Testis (tissue), 3 donors: Measurements from ENCODE around the gene C3AR1. TPM values are rescaled to one million over a fixed set of nuclear protein-coding genes. Genes with fewer than 3 reads are reported as not detected.
"Not testable (repeated sequence)": the region's sequence is repeated elsewhere in the genome, so short reads cannot be mapped to it uniquely, and the experiment has no call there.

ENCODE experiments used
- DNase-seq: peaks from one replicate; pipeline ENCODE4 v3.0.0-alpha.2; 2019
- H3K27ac ChIP-seq, 2 donors: fragments of 200-600 bp; sonication (generic); one replicate each; pipeline ENCODE4 v1.5.1; 2019
- H3K27me3 ChIP-seq: fragments of 200-600 bp; sonication (generic); one replicate; pipeline ENCODE4 v1.5.1; 2019
- H3K36me3 ChIP-seq: fragments of 200-600 bp; sonication (generic); one replicate; pipeline ENCODE4 v1.5.1; 2017; ENCODE audit warnings: low read depth; ENCODE audit errors: missing control alignments
- H3K4me1 ChIP-seq: fragments of 200-600 bp; sonication (generic); one replicate; pipeline ENCODE4 v1.5.1; 2019
- H3K4me3 ChIP-seq, 2 donors: fragments of 200-600 bp; sonication (generic); one replicate each; pipeline ENCODE4 v1.5.1; 2017 to 2019
- H3K9me3 ChIP-seq: fragments of 200-600 bp; sonication (generic); one replicate; pipeline ENCODE4 v1.5.1; 2017
- CTCF ChIP-seq, 3 experiments: fragments of 450-650 bp in 2 of 3; fragments of 200-600 bp in 1 of 3; sonication (generic) in 1 of 3; IDR thresholded peaks; one replicate each; pipeline ENCODE4 v1.5.1; 2016 to 2019; ENCODE audit warnings: antibody characterized with exemption in 3 of 3, mild to moderate bottlenecking in 2 of 3, moderate library complexity in 1 of 3
- POLR2A ChIP-seq: fragments of 450-650 bp; IDR thresholded peaks from one replicate; pipeline ENCODE4 v1.6.1; 2017; ENCODE audit warnings: antibody characterized with exemption, mild to moderate bottlenecking, moderate library complexity
- WGBS, 2 donors: methylation state at CpG; one replicate each; pipeline ENCODE4 v1.1.5; 2018; 5-methylcytosine and 5-hydroxymethylcytosine counted together
- intact Hi-C: fragments of 100-400 bp; cut with DNase I; formaldehyde crosslinking; loops from one replicate; pipeline ENCODE4 v1.15.1; 2023; ENCODE audit warnings: low total_unique reads
- polyA plus RNA-seq: library from polyadenylated mRNA; stranded (reverse); fragments of 350-450 nt; fragmentation: Illumina TruSeq; extraction: RNeasy Lipid Tissue Mini Kit (QIAGEN cat#74804); gene quantifications from one replicate; pipeline ENCODE4 v1.2.3, GENCODE V29; 2014; ENCODE audit warnings: low read depth, low replicate concordance; ENCODE audit not compliant: insufficient read depth
- total RNA-seq, 2 donors: library from RNA; depleted of rRNA; stranded (reverse); fragments of >200 nt; gene quantifications; one replicate each; pipeline ENCODE4 v1.2.3, GENCODE V29; 2016

C3AR1 gene
- total and polyA plus RNA-seq, 3 donors from 2014 or later, result 1.9 to 9.5 (median 2.8) TPM

- 56 to 57% methylated on average over 5 of the region's 5 CpGs for WGBS, 2 donors
- no peak for DNase-seq
- peak overlapping the region in 1 of 2 donors; percentile 78 for H3K4me3 ChIP-seq
- intact Hi-C loops, result no loop called here
- TF ChIP-seq CTCF (IDR thresholded peaks at IDR 0.05) (no peak), POLR2A (no peak)
- no peak overlapping the region for H3K27ac ChIP-seq
- H3K9me3 ChIP-seq, result no peaks in the 10 kb centered on the region
- peaks cover 8% of the 10 kb centered on the region for H3K4me1 ChIP-seq
- H3K27me3 ChIP-seq, result no peaks in the 10 kb centered on the region
- no peaks in the 10 kb centered on the region for H3K36me3 ChIP-seq
Measured at GRCh38 chr12:8027856-8028255, 38.3 kb downstream of the C3AR1 start.

GRCh38 chr12:8026291-8026900, 39.8 kb downstream of the C3AR1 start:
- 0% methylated on average over 27 of the region's 27 CpGs for WGBS, 2 donors
- intact Hi-C loops, result no loop called here
- TF ChIP-seq CTCF (IDR thresholded peaks at IDR 0.05) (no peak), POLR2A (peak; percentile 3)

GRCh38 chr12:8018666-8019581, 47.2 kb downstream of the C3AR1 start:
- Histone ChIP-seq H3K4me1 (peaks cover 5% of the 10 kb centered on the region), H3K9me3 (no peaks in the 10 kb centered on the region), H3K4me3 (peak overlapping the region; percentile 51 to 53), H3K27ac (no peak overlapping the region), H3K36me3 (no peaks in the 10 kb centered on the region), H3K27me3 (no peaks in the 10 kb centered on the region)
- TF ChIP-seq CTCF (IDR thresholded peaks at IDR 0.05) (no peak), POLR2A (no peak)
- 6 to 8% methylated on average over 13 to 58 of the region's 58 CpGs for WGBS, 2 donors
- intact Hi-C loops, result no loop called here
- peak; percentile 63 for DNase-seq

More at GRCh38 chr12:8026291-8026900, 39.8 kb downstream of the C3AR1 start:
- H3K27me3 ChIP-seq, result no peaks in the 10 kb centered on the region
- H3K4me3 ChIP-seq, result peak overlapping the region; percentile 74 to 78
- H3K27ac ChIP-seq, result peak overlapping the region; percentile 99
- H3K4me1 ChIP-seq, result peaks cover 2% of the 10 kb centered on the region
- H3K36me3 ChIP-seq, result no peaks in the 10 kb centered on the region
- H3K9me3 ChIP-seq, result no peaks in the 10 kb centered on the region
- DNase-seq, result peak; percentile 99

- H3K27me3 ChIP-seq, H3K9me3 ChIP-seq, DNase-seq, H3K27ac ChIP-seq, intact Hi-C loops, H3K36me3 ChIP-seq, H3K4me1 ChIP-seq: not testable (repeated sequence)
- WGBS, 2 donors, result 36 to 46% methylated on average over 16 of the region's 16 CpGs
- H3K4me3 ChIP-seq, result peak overlapping the region; percentile 51 to 53
Measured at GRCh38 chr12:8018213-8018612, 47.9 kb downstream of the C3AR1 start.

- Histone ChIP-seq H3K4me3 (no peak overlapping the region), H3K4me1 (peaks cover 5% of the 10 kb centered on the region), H3K27me3 (no peaks in the 10 kb centered on the region), H3K27ac (no peak overlapping the region), H3K36me3 (no peaks in the 10 kb centered on the region), H3K9me3 (no peaks in the 10 kb centered on the region)
- intact Hi-C loops, result no loop called here
- TF ChIP-seq POLR2A, result no peak
- TF ChIP-seq CTCF (IDR thresholded peaks at IDR 0.05), result no peak
- WGBS, 2 donors, result 30 to 41% methylated on average over 18 of the region's 18 CpGs
- DNase-seq, result no peak
Measured at GRCh38 chr12:8014836-8015235, 51.3 kb downstream of the C3AR1 start.
